ENCODE measurements around the gene AKR1C8. TPM values are rescaled to one million over a fixed set of nuclear protein-coding genes. Genes with fewer than 3 reads are reported as not detected.
"Not testable (repeated sequence)": the region's sequence is repeated elsewhere in the genome, so short reads cannot be mapped to it uniquely, and the experiment has no call there.

AKR1C8 gene
- under 1 TPM in 1 of 2 donors, not detected in 1; 0.68 TPM for total RNA-seq
- long read RNA-seq = 0 reads

- DNase-seq (no peak), ATAC-seq (peak; percentile 31 to 55)
- intact Hi-C loops (cut with DNase I) = no loop called here
Measured at GRCh38 chr10:5184987-5185775, at the start of gene AKR1C8. Gene AKR1C8 (minus strand): TSS chr10:5185150. CDS start chr10:5185104, 46 bp downstream.

- peak; percentile 79 for ATAC-seq
- peak; percentile 27 for DNase-seq
- intact Hi-C loops (cut with DNase I) = no loop called here
Measured at GRCh38 chr10:5234106-5234860, 49.3 kb upstream of the AKR1C8 start.

GRCh38 chr10:5233324-5233723 is 48.4 kb upstream of the AKR1C8 start:
- intact Hi-C loops (cut with DNase I) = no loop called here
- no peak for DNase-seq
- no peak for ATAC-seq

DNA sequence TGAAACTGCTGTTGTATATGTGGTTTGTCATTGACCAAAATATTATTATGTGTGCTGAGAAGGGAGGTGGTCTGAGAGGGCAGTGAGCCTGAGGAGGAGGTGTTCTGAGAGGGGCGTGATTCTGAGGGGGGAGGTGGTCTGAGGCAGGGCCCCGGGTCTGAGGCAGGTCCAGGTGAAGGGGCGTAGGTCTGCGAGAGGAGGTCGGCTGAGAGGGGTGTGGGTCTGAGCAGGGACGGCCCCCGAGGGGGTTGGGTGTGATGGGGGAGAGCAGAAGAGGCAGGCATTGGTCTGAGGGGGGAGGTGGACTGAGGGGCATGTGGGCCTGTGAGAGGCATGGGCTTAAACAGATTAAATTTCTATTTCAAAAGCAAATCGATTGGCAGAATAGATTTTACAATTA is 44.1 kb upstream of the AKR1C8 start:
- intact Hi-C loops (cut with DNase I) = no loop called here
- ATAC-seq = no peak

DNA sequence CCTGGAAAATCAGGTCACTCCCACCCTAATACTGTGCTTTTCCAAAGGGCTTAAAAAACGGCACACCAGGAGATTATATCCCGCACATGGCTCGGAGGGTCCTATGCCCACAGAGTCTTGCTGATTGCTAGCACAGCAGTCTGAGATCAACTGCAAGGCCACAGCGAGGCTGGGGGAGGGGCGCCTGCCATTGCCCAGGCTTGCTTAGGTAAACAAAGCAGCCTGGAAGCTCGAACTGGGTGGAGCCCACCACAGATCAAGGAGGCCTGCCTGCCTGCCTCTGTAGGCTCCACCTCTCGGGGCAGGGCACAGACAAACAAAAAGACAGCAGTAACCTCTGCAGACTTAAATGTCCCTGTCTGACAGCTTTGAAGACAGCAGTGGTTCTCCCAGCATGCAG is 38.0 kb upstream of the AKR1C8 start:
- DNase-seq; ATAC-seq; intact Hi-C loops (cut with DNase I): not testable (repeated sequence)

More for the DNA sequence above, 44.1 kb upstream of the AKR1C8 start:
- no peak for DNase-seq

DNA sequence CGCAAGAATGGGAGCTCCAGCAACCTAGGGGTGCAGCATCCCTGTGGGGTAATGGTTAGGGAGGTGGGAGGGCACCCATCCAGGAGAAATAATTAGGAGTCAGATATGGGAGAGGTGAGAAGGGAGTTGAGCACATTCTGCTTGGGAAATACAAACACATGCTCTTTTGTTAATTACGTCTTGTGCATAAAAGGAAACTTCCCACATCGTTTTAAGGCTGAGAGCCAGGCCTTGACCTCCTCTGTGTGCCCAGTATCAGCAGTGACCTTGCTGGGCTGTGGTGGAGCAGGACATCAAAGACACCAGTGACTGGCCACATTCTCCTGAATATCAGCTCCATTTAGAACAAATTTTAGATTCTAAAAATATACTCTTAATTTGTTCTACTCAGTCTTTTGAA is 34.3 kb upstream of the AKR1C8 start:
- intact Hi-C loops (cut with DNase I) = no loop called here
- DNase-seq = no peak

GRCh38 chr10:5216801-5217200 is 31.9 kb upstream of the AKR1C8 start:
- intact Hi-C loops (cut with DNase I) = no loop called here
- DNase-seq = no peak

More for the DNA sequence above, 34.3 kb upstream of the AKR1C8 start:
- no peak for ATAC-seq

GRCh38 chr10:5211696-5212536 is 27.0 kb upstream of the AKR1C8 start:
- intact Hi-C loops (cut with DNase I) = no loop called here
- ATAC-seq (no peak), DNase-seq (no peak)

More at GRCh38 chr10:5216801-5217200, 31.9 kb upstream of the AKR1C8 start:
- no peak for ATAC-seq

DNA sequence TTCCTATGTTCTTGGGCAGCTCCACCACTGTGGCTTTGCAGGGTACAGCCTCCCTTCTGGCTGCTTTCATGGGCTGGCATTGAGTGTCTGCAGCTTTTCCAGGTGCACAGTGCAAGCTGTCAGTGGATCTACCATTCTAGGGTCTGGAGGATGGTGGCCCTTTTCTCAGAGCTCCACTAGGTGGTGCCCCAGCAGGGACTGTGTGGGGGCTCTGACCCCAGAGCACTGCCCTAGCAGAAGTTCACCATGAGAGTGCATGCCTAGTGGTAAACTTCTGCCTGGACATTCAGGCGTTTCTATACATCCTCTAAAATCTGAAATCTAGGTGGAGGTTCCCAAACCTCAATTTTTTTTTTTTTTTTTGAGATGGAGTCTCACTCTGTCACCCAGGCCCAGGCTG is 25.3 kb upstream of the AKR1C8 start:
- ATAC-seq; intact Hi-C loops (cut with DNase I); DNase-seq: not testable (repeated sequence)

DNA sequence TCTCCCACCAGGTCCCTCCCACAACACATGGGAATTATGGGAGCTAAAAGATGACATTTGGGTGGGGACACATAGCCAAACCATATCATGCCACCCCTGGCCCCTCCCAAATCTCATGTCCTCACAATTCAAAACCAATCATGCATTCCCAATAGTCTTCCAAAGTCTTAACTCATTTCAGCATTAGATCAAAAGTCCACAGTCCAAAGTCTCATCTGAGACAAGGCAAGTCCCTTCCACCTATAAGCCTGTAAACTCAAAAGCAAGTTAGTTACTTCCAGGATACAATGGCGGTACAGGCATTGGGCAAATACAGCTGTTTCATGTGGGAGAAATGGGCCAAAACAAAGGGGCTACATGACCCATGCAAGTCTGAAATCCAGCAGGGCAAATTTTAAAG is 24.8 kb upstream of the AKR1C8 start:
- DNase-seq; intact Hi-C loops (cut with DNase I); ATAC-seq: not testable (repeated sequence)

DNA sequence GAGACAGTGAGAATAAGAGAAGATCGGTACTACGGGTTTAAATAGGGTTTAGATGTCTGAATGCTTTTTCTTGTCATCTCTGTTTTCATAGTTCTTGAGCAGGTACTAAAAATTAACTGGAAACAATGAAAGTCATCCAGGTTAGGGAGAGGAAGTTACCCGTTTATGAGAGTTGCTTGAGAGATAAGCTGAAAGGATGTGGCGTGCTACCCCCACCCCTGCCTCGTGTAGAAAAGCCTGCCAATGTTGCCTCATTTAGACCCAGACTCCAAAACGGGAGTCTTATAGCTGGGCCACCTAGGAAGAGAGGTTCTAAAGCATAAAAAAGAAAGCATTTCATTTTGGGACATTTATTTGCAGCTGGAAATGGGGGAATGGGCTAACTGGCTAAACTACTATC is 21.8 kb upstream of the AKR1C8 start:
- ATAC-seq (no peak), DNase-seq (no peak)
- intact Hi-C loops (cut with DNase I) = no loop called here

DNA sequence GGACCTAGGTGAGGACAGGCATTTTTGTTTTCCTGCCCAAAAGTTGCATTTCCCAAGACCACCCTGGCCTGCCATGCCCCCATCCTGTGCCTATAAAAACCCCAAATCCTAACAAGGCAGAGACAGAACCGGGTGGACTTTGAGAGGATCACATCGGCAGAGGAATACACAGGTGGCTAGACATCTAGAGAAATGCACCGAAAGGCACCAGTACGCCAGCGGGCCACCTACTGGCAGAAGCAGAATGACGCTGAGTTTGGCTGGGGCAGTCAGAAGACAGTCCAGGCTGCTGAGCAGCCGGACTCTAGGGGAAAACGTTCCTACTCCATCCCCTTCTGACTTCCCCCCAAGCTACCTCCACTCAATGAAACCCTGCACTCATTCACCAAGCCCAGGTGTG is 14.4 kb upstream of the AKR1C8 start:
- intact Hi-C loops (cut with DNase I) = no loop called here
- ATAC-seq = no peak

DNA sequence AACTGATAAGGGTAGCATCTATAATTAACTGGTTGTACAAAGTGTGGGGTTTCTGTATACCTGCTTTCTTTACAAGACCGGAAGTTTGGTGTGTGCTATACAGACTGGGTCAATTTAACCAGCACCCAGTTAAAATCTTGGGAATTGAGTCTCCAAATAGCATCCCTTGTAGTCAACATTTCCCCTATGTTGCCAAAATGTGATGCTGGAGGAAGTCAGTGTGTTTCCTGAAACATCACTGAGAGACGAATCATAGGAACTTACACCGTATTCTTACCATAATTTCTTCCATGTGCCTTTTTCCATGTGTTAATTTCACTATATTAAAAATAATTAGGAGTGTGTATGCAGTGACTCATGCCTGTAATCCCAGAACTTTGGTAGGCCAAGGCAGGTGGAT is 13.4 kb upstream of the AKR1C8 start:
- intact Hi-C loops (cut with DNase I) = no loop called here
- ATAC-seq (no peak), DNase-seq (no peak)

More for the DNA sequence above, 14.4 kb upstream of the AKR1C8 start:
- no peak for DNase-seq

DNA sequence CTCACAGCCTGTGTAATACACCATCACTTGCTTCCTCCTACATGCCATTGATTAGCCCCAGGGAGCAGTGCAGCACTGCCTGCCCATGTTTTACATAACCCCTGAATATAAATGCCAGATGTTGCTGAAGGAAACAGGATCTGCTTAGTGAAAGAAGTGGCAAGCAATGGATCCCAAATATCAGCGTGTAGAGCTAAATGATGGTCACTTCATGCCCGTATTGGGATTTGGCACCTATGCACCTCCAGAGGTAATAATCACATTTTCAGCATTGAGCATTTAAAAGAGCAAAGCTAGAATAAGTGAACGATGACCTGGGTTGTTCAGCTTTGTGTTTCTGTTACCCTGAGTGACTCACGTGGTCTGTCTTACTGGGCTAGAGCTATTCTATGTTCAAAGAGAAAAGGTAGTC is 11.8 kb upstream of the AKR1C8 start, which contains the start of gene AKR1C4:
Gene AKR1C4 (plus strand): TSS at position 136 of the 412 bp plus-strand sequence. CDS start 31 bp downstream, at position 167.
- intact Hi-C loops (cut with DNase I) = no loop called here
- DNase-seq (no peak), ATAC-seq (no peak)

DNA sequence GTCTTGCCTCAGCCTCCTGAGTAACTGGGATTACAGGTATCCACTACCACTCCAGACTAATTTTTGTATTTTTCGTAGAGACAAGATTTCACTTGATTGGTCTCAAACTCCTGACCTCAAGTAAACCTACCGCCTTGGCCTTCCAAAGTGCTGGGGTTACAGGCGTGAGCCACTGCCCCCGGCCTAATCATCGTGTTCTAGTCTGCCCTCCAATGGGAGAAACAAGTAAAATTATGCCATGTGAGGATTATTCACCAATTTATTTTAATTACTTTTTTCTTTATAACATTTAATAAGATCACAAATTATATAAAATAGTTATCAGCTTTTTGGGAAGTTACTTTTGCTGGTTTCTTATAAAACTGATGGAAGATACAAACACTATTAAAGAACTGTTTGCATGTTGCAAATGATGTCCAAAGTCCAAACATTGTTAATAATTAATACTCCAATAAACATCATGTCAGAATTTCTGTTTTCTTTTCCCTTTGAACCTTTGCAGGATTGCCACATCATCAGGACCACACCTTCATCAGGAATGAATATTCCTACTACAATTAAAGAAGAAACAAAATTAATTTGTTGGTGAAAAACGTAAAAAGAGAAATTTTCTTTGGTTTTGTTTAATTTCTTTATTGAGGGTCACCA is 10.9 kb upstream of the AKR1C8 start:
- DNase-seq (no peak), ATAC-seq (no peak)
- intact Hi-C loops (cut with DNase I) = no loop called here

DNA sequence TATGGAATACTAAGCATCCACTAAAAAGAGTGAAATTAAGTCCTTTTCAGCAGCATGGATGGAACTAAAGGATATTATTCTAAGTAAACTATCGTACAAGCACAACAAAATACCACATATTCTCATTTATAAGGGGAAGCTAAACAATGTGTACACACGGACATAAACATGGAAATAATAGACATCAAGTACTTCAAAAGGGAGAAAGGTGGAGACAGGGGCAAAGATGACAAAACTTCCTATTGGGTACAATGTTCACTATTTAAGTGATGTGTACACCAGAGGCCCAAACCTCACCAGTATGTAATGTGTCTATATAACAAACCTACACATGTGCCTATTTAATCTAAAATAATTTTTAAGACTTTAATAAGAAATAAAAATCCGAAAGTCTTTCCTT is 9.5 kb upstream of the AKR1C8 start:
- intact Hi-C loops (cut with DNase I) = no loop called here
- DNase-seq (no peak), ATAC-seq (no peak)

- ATAC-seq (peak in 1 of 2 donors; percentile 78), DNase-seq (no peak)
- intact Hi-C loops (cut with DNase I) = no loop called here
Measured at GRCh38 chr10:5188358-5188757, 3.4 kb upstream of the AKR1C8 start.

- intact Hi-C loops (cut with DNase I) = no loop called here
- DNase-seq (no peak), ATAC-seq (peak in 1 of 2 donors; percentile 41)
Measured at GRCh38 chr10:5187867-5188266, 2.9 kb upstream of the AKR1C8 start.

GRCh38 chr10:5183923-5184322 is 1.0 kb downstream of the AKR1C8 start:
- ATAC-seq = no peak
- intact Hi-C loops (cut with DNase I) = no loop called here
- DNase-seq = no peak

All from left cardiac atrium (tissue), 4 donors.